Keratinocyte (primary cell): Measurements from ENCODE around the gene THSD7B.

Source experiments
- EZH2 ChIP-seq: IDR thresholded peaks from one replicate; pipeline ENCODE4 v1.6.1; 2012; ENCODE audit warnings: inconsistent platforms, mild to moderate bottlenecking, low read length, moderate library complexity
- TF ChIP-seq, protein P1 (sequence below), 3 experiments: IDR thresholded peaks in 1 of 3; conservative IDR thresholded peaks in 1 of 3; optimal IDR thresholded peaks in 1 of 3; 2 replicates in 2 of 3; 3 replicates in 1 of 3; pipeline versions ENCODE3 to v1.5.1; 2011; ENCODE audit warnings: low read length in 3 of 3, mild to moderate bottlenecking in 3 of 3, moderate library complexity in 2 of 3, control low read depth in 1 of 3, inconsistent platforms in 1 of 3; ENCODE audit not compliant: insufficient read depth in 2 of 3; ENCODE audit errors: extremely low read depth in 1 of 3

GRCh38 chr2:136916131-136916530, 150.8 kb downstream of the THSD7B start:
- TF ChIP-seq, protein P1, sequence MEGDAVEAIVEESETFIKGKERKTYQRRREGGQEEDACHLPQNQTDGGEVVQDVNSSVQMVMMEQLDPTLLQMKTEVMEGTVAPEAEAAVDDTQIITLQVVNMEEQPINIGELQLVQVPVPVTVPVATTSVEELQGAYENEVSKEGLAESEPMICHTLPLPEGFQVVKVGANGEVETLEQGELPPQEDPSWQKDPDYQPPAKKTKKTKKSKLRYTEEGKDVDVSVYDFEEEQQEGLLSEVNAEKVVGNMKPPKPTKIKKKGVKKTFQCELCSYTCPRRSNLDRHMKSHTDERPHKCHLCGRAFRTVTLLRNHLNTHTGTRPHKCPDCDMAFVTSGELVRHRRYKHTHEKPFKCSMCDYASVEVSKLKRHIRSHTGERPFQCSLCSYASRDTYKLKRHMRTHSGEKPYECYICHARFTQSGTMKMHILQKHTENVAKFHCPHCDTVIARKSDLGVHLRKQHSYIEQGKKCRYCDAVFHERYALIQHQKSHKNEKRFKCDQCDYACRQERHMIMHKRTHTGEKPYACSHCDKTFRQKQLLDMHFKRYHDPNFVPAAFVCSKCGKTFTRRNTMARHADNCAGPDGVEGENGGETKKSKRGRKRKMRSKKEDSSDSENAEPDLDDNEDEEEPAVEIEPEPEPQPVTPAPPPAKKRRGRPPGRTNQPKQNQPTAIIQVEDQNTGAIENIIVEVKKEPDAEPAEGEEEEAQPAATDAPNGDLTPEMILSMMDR (optimal IDR thresholded peaks at IDR 0.05 in 1 of 3, IDR thresholded peaks at IDR 0.05 in 1 of 3, conservative IDR thresholded peaks at IDR 0.05 in 1 of 3; ENCODE audit: extremely low read depth in 1 of 3, insufficient read depth in 2 of 3, low read length in 3 of 3) = no peak
- TF ChIP-seq EZH2 = no peak
